Psoas muscle (tissue), 8 donors: ENCODE measurements around the gene SLC35B3. TPM values are rescaled to one million over a fixed set of nuclear protein-coding genes. Genes with fewer than 3 reads are reported as not detected.

Experiments used
- ATAC-seq, 4 donors: fragments of 200-7000 bp; cut with Tn5 transposase; one replicate each; pipeline ENCODE4 v1.9.1; 2020; ENCODE audit warnings: moderate library complexity in 3 of 4, mild to moderate bottlenecking in 2 of 4
- DNase-seq, 2 donors: peaks; one replicate each; pipeline ENCODE4 v3.0.0-alpha.2; 2020
- H3K27ac ChIP-seq: fragments of 200-600 bp; one replicate; pipeline ENCODE4 v1.8.0; 2022
- H3K27me3 ChIP-seq, 3 donors: fragments of 200-600 bp in 1 of 3; one replicate each; pipeline versions ENCODE4 v1.6.1 to v1.8.0; 2013 to 2022; ENCODE audit warnings: low read length in 2 of 3, mild to moderate bottlenecking in 2 of 3, moderate library complexity in 1 of 3; ENCODE audit not compliant: insufficient read depth in 3 of 3
- H3K36me3 ChIP-seq, 2 donors: fragments of 200-600 bp in 1 of 2; one replicate each; pipeline versions ENCODE4 v1.6.1 to v1.8.0; 2013 to 2022; ENCODE audit warnings: low read depth in 1 of 2, mild to moderate bottlenecking in 1 of 2, moderate library complexity in 1 of 2; ENCODE audit not compliant: insufficient read depth in 1 of 2
- H3K4me1 ChIP-seq: fragments of 200-600 bp; one replicate; pipeline ENCODE4 v1.8.0; 2022
- H3K4me3 ChIP-seq: fragments of 200-600 bp; one replicate; pipeline ENCODE4 v1.8.0; 2022; ENCODE audit warnings: mild to moderate bottlenecking
- H3K9me3 ChIP-seq: fragments of 200-600 bp; one replicate; pipeline ENCODE4 v1.8.0; 2022
- CTCF ChIP-seq: fragments of 200-600 bp; IDR thresholded peaks from one replicate; pipeline ENCODE4 v1.8.0; 2022; ENCODE audit warnings: antibody characterized with exemption
- WGBS, 3 donors: extraction: QIAGEN DNeasy Blood & Tissue Kit; methylation state at CpG; one replicate each; pipeline versions ENCODE4 v1.1.6 to v1.1.7; 2013; 5-methylcytosine and 5-hydroxymethylcytosine counted together
- intact Hi-C, 2 donors: fragments of 100-400 bp; cut with DNase I; formaldehyde crosslinking; loops; one replicate each; pipeline versions ENCODE4 v1.11.0 to v1.14.2; 2022
- long read RNA-seq, 2 donors: library from polyadenylated mRNA; unstranded; transcript quantifications; one replicate each; pipeline ENCODE4 v2.0.0, GENCODE V29; 2021
- polyA plus RNA-seq, 3 donors: library from polyadenylated mRNA; stranded (reverse); fragments of 200-250 nt; gene quantifications; one replicate each; pipeline ENCODE4 v1.2.3, GENCODE V29; 2013
- total RNA-seq, 4 donors: library from RNA; stranded (reverse); fragmentation: NEBNext Ultra II Directional in 2 of 4; extraction: Animal tissue kit (Norgen Biotek cat#: 25700) in 2 of 4; gene quantifications; one replicate each; pipeline versions ENCODE4 v1.2.1 to v1.2.4, GENCODE V29; 2021 to 2023
- donor health status: healthy with polysubstance abuse.
- donor health status: DM: no; HTN: no; CAD: no; lungs with moderate emphysema.
- donor health status: Bipolar disorder and iron deficiency.
- donor health status: healthy.
- donor health status: DM: yes; HTN: yes; CAD: no.
- donor health status: DM: no; HTN: no; CAD: no.
- donor health status: DM: no; HTN: no; CAD: no.
- donor health status: DM: yes; HTN: yes; CAD: no.

SLC35B3 gene
- total RNA-seq (1 to 10 TPM; 2.9 to 4.3 (median 3.6) TPM), polyA plus RNA-seq (1 to 10 TPM; 4.5 to 7.2 (median 4.9) TPM)
- long read RNA-seq, donor 1, result 0 reads
- long read RNA-seq, donor 2, partial matches to known transcripts, result 0 of 6 reads
- long read RNA-seq, donor 2, other reads (novel, unspliced or antisense), result 5 of 6 reads

GRCh38 chr6:8435093-8435844 lies at the start of gene SLC35B3:
Gene SLC35B3, minus strand, starts transcription at chr6:8435545.
- DNase-seq (peak; percentile 97 to 98), ATAC-seq (peak; percentile 100)
- Histone ChIP-seq H3K36me3 (peaks cover 0 to 9% of the 10 kb centered on the region in 2 donors), H3K4me3 (peak within 1 kb of the TSS; percentile 87), H3K9me3 (no peaks in the 10 kb centered on the region), H3K27me3 (no peaks in the 10 kb centered on the region), H3K4me1 (peaks cover 22% of the 10 kb centered on the region), H3K27ac (peak within 1 kb of the TSS; percentile 80)
- intact Hi-C loops, result loop anchor here in 1 of 2 donors (10.0 kb wide), 1 partner anchor 330 kb away; the partner anchor contains the start of gene EEF1E1
- WGBS, 3 donors, result 0 to 1% (median 1%) methylated on average over 52 to 62 of the region's 62 CpGs
- no peak for TF ChIP-seq CTCF

DNA sequence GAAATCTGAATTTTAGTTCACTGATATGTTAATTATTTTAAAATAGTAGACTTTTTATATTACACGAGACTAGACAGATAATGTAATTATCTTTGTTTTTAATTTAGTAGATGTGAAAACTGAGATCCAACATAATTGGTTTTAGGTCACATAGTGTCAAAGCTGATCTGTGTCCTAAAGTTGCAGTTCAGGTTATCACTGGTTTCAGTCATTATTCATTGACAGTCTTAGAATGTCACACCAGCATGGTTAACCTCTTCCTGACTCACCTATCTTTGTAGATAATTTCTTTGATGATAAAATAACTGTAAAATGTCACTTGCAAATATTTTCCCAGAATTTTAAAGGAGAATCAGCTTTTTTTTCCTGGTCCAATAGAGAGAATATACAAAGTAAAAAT lies 48.3 kb upstream of the SLC35B3 start:
- peaks cover 6% of the 10 kb centered on the region for H3K9me3 ChIP-seq
- DNase-seq (no peak), ATAC-seq (no peak)
- intact Hi-C loops, result no loop called here
- 62 to 68% (median 67%) methylated on average over 1 of the region's 1 CpG for WGBS, 3 donors
- H3K4me1 ChIP-seq, result peaks cover 3% of the 10 kb centered on the region
- no peak for TF ChIP-seq CTCF
- no peaks in the 10 kb centered on the region for H3K27me3 ChIP-seq
- H3K36me3 ChIP-seq, result no peaks in the 10 kb centered on the region
- H3K4me3 ChIP-seq, result no peak overlapping the region
- H3K27ac ChIP-seq, result no peak overlapping the region

DNA sequence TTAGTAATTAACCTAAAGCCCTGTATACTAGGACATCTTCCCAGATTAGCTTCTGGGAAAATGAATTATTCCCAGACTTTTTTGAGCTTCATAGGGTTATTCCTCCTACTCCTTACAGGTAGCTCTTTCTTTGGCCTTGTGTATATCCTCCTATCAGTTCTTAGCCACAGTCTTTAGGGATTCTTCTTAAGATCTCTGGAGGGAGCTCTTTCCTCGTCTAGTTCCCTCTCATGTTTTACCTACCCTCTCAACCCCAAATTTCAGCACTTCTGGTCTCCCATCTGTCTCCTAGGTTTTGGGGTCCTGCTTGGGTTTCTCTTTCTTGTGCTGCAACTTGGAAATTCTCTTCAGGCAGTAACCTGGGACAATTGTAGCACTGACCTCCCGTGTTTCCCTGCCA lies 46.4 kb upstream of the SLC35B3 start:
- no peak for ATAC-seq
- 40 to 50% (median 41%) methylated on average over 2 of the region's 2 CpGs for WGBS, 3 donors

DNA sequence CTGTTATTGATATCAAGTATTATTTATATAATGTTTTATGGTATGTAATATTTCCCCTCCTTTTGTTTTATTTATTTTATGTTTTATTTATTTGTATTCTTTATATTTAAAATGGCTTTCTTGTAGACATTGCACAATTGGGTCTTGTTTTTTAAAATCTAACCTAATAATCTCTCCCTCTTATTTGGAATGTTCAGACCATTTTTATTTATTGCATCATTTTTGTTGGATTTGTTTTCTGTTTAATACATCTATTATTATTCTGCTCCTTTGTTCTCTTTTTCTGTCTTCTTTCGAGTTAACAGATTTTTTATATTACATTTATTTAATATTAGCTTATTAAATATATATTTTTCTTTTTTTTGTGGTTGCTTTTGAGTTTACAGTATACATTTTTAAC lies 43.1 kb upstream of the SLC35B3 start:
- DNase-seq (no peak), ATAC-seq (no peak)
- peaks cover 3% of the 10 kb centered on the region for H3K4me1 ChIP-seq
- peaks cover 3% of the 10 kb centered on the region for H3K9me3 ChIP-seq
- H3K27me3 ChIP-seq, result no peaks in the 10 kb centered on the region
- H3K4me3 ChIP-seq, result no peak overlapping the region
- intact Hi-C loops, result no loop called here
- no peak for TF ChIP-seq CTCF
- H3K36me3 ChIP-seq, result no peaks in the 10 kb centered on the region
- 74 to 83% (median 81%) methylated on average over 1 of the region's 1 CpG for WGBS, 3 donors
- no peak overlapping the region for H3K27ac ChIP-seq

More for the DNA sequence above, 46.4 kb upstream of the SLC35B3 start:
- H3K4me1 ChIP-seq, result peaks cover 3% of the 10 kb centered on the region
- peaks cover 6% of the 10 kb centered on the region for H3K9me3 ChIP-seq
- no peak overlapping the region for H3K27ac ChIP-seq
- no peaks in the 10 kb centered on the region for H3K27me3 ChIP-seq
- no peaks in the 10 kb centered on the region for H3K36me3 ChIP-seq
- no peak overlapping the region for H3K4me3 ChIP-seq
- intact Hi-C loops, result no loop called here
- TF ChIP-seq CTCF, result no peak
- DNase-seq, result no peak
